Osteoblast (primary cell): ENCODE measurements around the gene HDAC9. TPM values are rescaled to one million over a fixed set of nuclear protein-coding genes. Genes with fewer than 3 reads are reported as not detected.
A peak's percentile ranks its signal among the peaks of the same experiment; 100 is the strongest.

Source experiments
- DNase-seq: peaks from one replicate; pipeline ENCODE4 v3.0.0; 2011; ENCODE audit warnings: low spot score, mixed read lengths; ENCODE audit not compliant: insufficient read length; ENCODE audit errors: missing footprints
- H2AFZ ChIP-seq: 2 replicates; pipeline ENCODE4 v1.6.0; 2011; ENCODE audit warnings: mild to moderate bottlenecking, low read length
- H3K27ac ChIP-seq: 2 replicates; pipeline ENCODE4 v1.5.1; 2011; ENCODE audit warnings: mild to moderate bottlenecking, low read depth, low read length, moderate library complexity
- H3K27me3 ChIP-seq: 2 replicates; pipeline ENCODE4 v1.6.0; 2012; ENCODE audit warnings: mild to moderate bottlenecking, control low read depth, inconsistent platforms, low read length, moderate library complexity; ENCODE audit not compliant: insufficient read depth
- H3K36me3 ChIP-seq: 2 replicates; pipeline ENCODE4 v1.5.1; 2011; ENCODE audit warnings: mild to moderate bottlenecking, low read length, control low read depth, moderate library complexity; ENCODE audit not compliant: insufficient read depth
- H3K4me1 ChIP-seq: 2 replicates; pipeline ENCODE4 v1.5.1; 2011; ENCODE audit warnings: mild to moderate bottlenecking, low read length, control low read depth, moderate library complexity; ENCODE audit not compliant: insufficient read depth
- H3K4me2 ChIP-seq: 2 replicates; pipeline ENCODE4 v1.6.0; 2011; ENCODE audit warnings: mild to moderate bottlenecking, low read length; ENCODE audit not compliant: insufficient read depth
- H3K4me3 ChIP-seq: fragments of 200-600 bp; sonication (generic); 3 replicates; pipeline ENCODE4 v1.5.1; 2012; ENCODE audit warnings: mild to moderate bottlenecking, low read length, inconsistent platforms; ENCODE audit not compliant: insufficient read depth
- H3K79me2 ChIP-seq: 2 replicates; pipeline ENCODE4 v1.6.0; 2012; ENCODE audit warnings: mild to moderate bottlenecking, low read length, control low read depth, inconsistent platforms; ENCODE audit not compliant: insufficient read depth
- H3K9me3 ChIP-seq: 2 replicates; pipeline ENCODE4 v1.5.1; 2011; ENCODE audit warnings: low read depth, low read length, control low read depth
- H4K20me1 ChIP-seq: 2 replicates; pipeline ENCODE4 v1.6.0; 2012; ENCODE audit warnings: mild to moderate bottlenecking, low read length, control low read depth; ENCODE audit not compliant: insufficient read depth
- CTCF ChIP-seq: IDR thresholded peaks from 2 replicates; pipeline ENCODE4 v1.5.1; 2011; ENCODE audit warnings: mild to moderate bottlenecking, low read depth, low read length, moderate library complexity; ENCODE audit errors: extremely low read depth
- total RNA-seq: library from RNA; depleted of rRNA; stranded (reverse); fragments of >200 nt; gene quantifications from 2 replicates; pipeline ENCODE4 v1.2.3, GENCODE V29; 2012

The HDAC9 gene
- total RNA-seq, 1 donor: 21.7 TPM

- H3K4me3 ChIP-seq: no peak overlapping the region
- no peak overlapping the region for H2AFZ ChIP-seq
- no peaks in the 10 kb centered on the region for H4K20me1 ChIP-seq
- H3K27me3 ChIP-seq: no peaks in the 10 kb centered on the region
- TF ChIP-seq CTCF: no peak
- H3K4me2 ChIP-seq: no peak overlapping the region
- DNase-seq: no peak
- no peaks in the 10 kb centered on the region for H3K79me2 ChIP-seq
- H3K9me3 ChIP-seq: no peaks in the 10 kb centered on the region
- peaks cover 26% of the 10 kb centered on the region for H3K4me1 ChIP-seq
- no peak overlapping the region for H3K27ac ChIP-seq
- no peaks in the 10 kb centered on the region for H3K36me3 ChIP-seq
Observed at GRCh38 chr7:18864967-18865366, 369.4 kb downstream of the HDAC9 start.

- H3K4me3 ChIP-seq: no peak overlapping the region
- peak overlapping the region; percentile 94 for H3K27ac ChIP-seq
- H3K27me3 ChIP-seq: no peaks in the 10 kb centered on the region
- TF ChIP-seq CTCF: no peak
- no peaks in the 10 kb centered on the region for H3K79me2 ChIP-seq
- H4K20me1 ChIP-seq: no peaks in the 10 kb centered on the region
- peak; percentile 90 for DNase-seq
- H3K4me1 ChIP-seq: peaks cover 19% of the 10 kb centered on the region
- no peaks in the 10 kb centered on the region for H3K36me3 ChIP-seq
- H3K9me3 ChIP-seq: no peaks in the 10 kb centered on the region
- no peak overlapping the region for H2AFZ ChIP-seq
- peak overlapping the region; percentile 38 for H3K4me2 ChIP-seq
Observed at GRCh38 chr7:18866359-18867036, 370.9 kb downstream of the HDAC9 start.

GRCh38 chr7:18872344-18872743 lies 376.8 kb downstream of the HDAC9 start:
- Histone ChIP-seq H3K79me2 (no peaks in the 10 kb centered on the region), H3K4me3 (no peak overlapping the region), H3K4me2 (no peak overlapping the region), H3K4me1 (peaks cover under 1% of the 10 kb centered on the region), H3K27ac (no peak overlapping the region), H3K27me3 (no peaks in the 10 kb centered on the region), H3K9me3 (no peaks in the 10 kb centered on the region), H2AFZ (no peak overlapping the region), H4K20me1 (no peaks in the 10 kb centered on the region), H3K36me3 (no peaks in the 10 kb centered on the region)
- TF ChIP-seq CTCF: no peak
- DNase-seq: no peak

- no peak overlapping the region for H3K27ac ChIP-seq
- no peaks in the 10 kb centered on the region for H3K36me3 ChIP-seq
- no peaks in the 10 kb centered on the region for H3K79me2 ChIP-seq
- peak; percentile 68 for TF ChIP-seq CTCF
- H3K27me3 ChIP-seq: no peaks in the 10 kb centered on the region
- no peak overlapping the region for H2AFZ ChIP-seq
- no peak overlapping the region for H3K4me3 ChIP-seq
- no peak overlapping the region for H3K4me2 ChIP-seq
- no peaks in the 10 kb centered on the region for H3K9me3 ChIP-seq
- no peaks in the 10 kb centered on the region for H3K4me1 ChIP-seq
- H4K20me1 ChIP-seq: no peaks in the 10 kb centered on the region
- DNase-seq: peak; percentile 17
Observed at GRCh38 chr7:18873734-18874336, 378.3 kb downstream of the HDAC9 start.
